Liver (tissue), 9 donors: ENCODE results near the gene CALU. TPM values are rescaled to one million over a fixed set of nuclear protein-coding genes. Genes with fewer than 3 reads are reported as not detected.

Experiments
- DNase-seq: peaks from one replicate; pipeline ENCODE4 v3.0.0-alpha.2; 2017; ENCODE audit warnings: low spot score
- H3K27ac ChIP-seq, 2 donors: one replicate each; pipeline ENCODE4 v1.7.0; 2013; ENCODE audit warnings: inconsistent platforms in 2 of 2, low read length in 2 of 2, control low read depth in 1 of 2, low read depth in 1 of 2, mild to moderate bottlenecking in 1 of 2
- H3K27me3 ChIP-seq, 4 donors: one replicate each; pipeline versions ENCODE4 v1.6.1 to v1.7.0; 2013; ENCODE audit warnings: low read length in 3 of 4, inconsistent platforms in 1 of 4, mild to moderate bottlenecking in 1 of 4, moderate library complexity in 1 of 4; ENCODE audit not compliant: control insufficient read depth in 4 of 4, insufficient read depth in 4 of 4
- H3K36me3 ChIP-seq, 4 donors: one replicate each; pipeline versions ENCODE4 v1.6.1 to v1.7.0; 2013; ENCODE audit warnings: low read length in 3 of 4, mild to moderate bottlenecking in 3 of 4, low read depth in 1 of 4, moderate library complexity in 1 of 4; ENCODE audit not compliant: control insufficient read depth in 4 of 4, insufficient read depth in 3 of 4
- H3K4me1 ChIP-seq, 4 donors: one replicate each; pipeline versions ENCODE4 v1.6.1 to v1.7.0; 2013; ENCODE audit warnings: low read length in 3 of 4, mild to moderate bottlenecking in 3 of 4, moderate library complexity in 1 of 4; ENCODE audit not compliant: control insufficient read depth in 4 of 4, insufficient read depth in 4 of 4
- H3K4me3 ChIP-seq, 3 donors: one replicate each; pipeline versions ENCODE4 v1.6.1 to v1.7.0; 2013; ENCODE audit warnings: low read length in 3 of 3, control low read depth in 1 of 3, low read depth in 1 of 3, mild to moderate bottlenecking in 1 of 3
- H3K9ac ChIP-seq, 2 donors: one replicate each; pipeline ENCODE4 v1.7.0; 2013; ENCODE audit warnings: low read length in 2 of 2, mild to moderate bottlenecking in 2 of 2, moderate library complexity in 2 of 2, control low read depth in 1 of 2, low read depth in 1 of 2
- H3K9me3 ChIP-seq, 4 donors: one replicate each; pipeline versions ENCODE4 v1.6.1 to v1.7.0; 2013; ENCODE audit warnings: low read length in 3 of 4; ENCODE audit not compliant: control insufficient read depth in 4 of 4
- ATF3 ChIP-seq: IDR thresholded peaks from 2 replicates; pipeline ENCODE4 v1.6.1; 2016; ENCODE audit warnings: antibody characterized with exemption
- EGR1 ChIP-seq, 2 donors: IDR thresholded peaks; 2 replicates each; pipeline ENCODE4 v1.6.1; 2016 to 2018; ENCODE audit warnings: antibody characterized with exemption in 2 of 2, low read depth in 2 of 2
- GABPA ChIP-seq, 2 donors: IDR thresholded peaks in 1 of 2; conservative IDR thresholded peaks in 1 of 2; 2 replicates each; pipeline ENCODE4 v1.6.1; 2016; ENCODE audit warnings: antibody characterized with exemption in 2 of 2, mild to moderate bottlenecking in 1 of 2, moderate library complexity in 1 of 2
- HNF4A ChIP-seq, 2 donors: conservative IDR thresholded peaks; 2 replicates each; pipeline ENCODE4 v1.6.1; 2016; ENCODE audit warnings: antibody characterized with exemption in 2 of 2, mild to moderate bottlenecking in 2 of 2
- HNF4G ChIP-seq: IDR thresholded peaks from 2 replicates; pipeline ENCODE4 v1.6.1; 2016; ENCODE audit warnings: antibody characterized with exemption
- MAX ChIP-seq: IDR thresholded peaks from 2 replicates; pipeline ENCODE4 v1.6.1; 2016; ENCODE audit warnings: antibody characterized with exemption
- RAD21 ChIP-seq, 2 donors: IDR thresholded peaks; 2 replicates each; pipeline ENCODE4 v1.6.1; 2016; ENCODE audit warnings: antibody characterized with exemption in 2 of 2, mild to moderate bottlenecking in 2 of 2
- REST ChIP-seq: IDR thresholded peaks from 2 replicates; pipeline ENCODE4 v1.6.1; 2016; ENCODE audit warnings: antibody characterized with exemption, mild to moderate bottlenecking
- TAF1 ChIP-seq: conservative IDR thresholded peaks from 2 replicates; pipeline ENCODE4 v1.6.1; 2016; ENCODE audit warnings: antibody characterized with exemption, mild to moderate bottlenecking
- YY1 ChIP-seq: IDR thresholded peaks from 2 replicates; pipeline ENCODE4 v1.6.1; 2016; ENCODE audit warnings: antibody characterized with exemption, mild to moderate bottlenecking
- ZBTB33 ChIP-seq: IDR thresholded peaks from 2 replicates; pipeline ENCODE4 v1.6.1; 2016; ENCODE audit warnings: antibody characterized with exemption
- WGBS: extraction: QIAGEN DNeasy Blood & Tissue Kit; methylation state at CpG from one replicate; pipeline ENCODE4 v1.1.7; 2013; 5-methylcytosine and 5-hydroxymethylcytosine counted together
- polyA plus RNA-seq, 2 donors: library from polyadenylated mRNA; stranded (reverse) in 1 of 2; unstranded in 1 of 2; fragments of 200-250 nt in 1 of 2; fragments of >200 nt in 1 of 2; fragmentation: Nextera tagmentation in 1 of 2; extraction: Ambion mirVana in 1 of 2; gene quantifications; one replicate each; pipeline versions ENCODE4 v1.2.1 to v1.2.3, GENCODE V29; 2013 to 2015
- total RNA-seq, 2 donors: library from RNA; depleted of rRNA; stranded (reverse); fragments of >200 nt; gene quantifications; one replicate each; pipeline ENCODE4 v1.2.3, GENCODE V29; 2014
- donor health status: healthy.
- donor health status: healthy.
- donor health status: healthy.
- donor health status: healthy.
- donor health status: healthy.

Gene CALU
- total and polyA plus RNA-seq, 4 donors, result 37.1 to 57.9 (median 42.5) TPM

GRCh38 chr7:128743112-128743772 lies 4.1 kb downstream of the CALU start:
- 94% methylated on average over 7 of the region's 7 CpGs for WGBS
- Histone ChIP-seq H3K27me3 (no peaks in the 10 kb centered on the region), H3K9ac (no peak overlapping the region), H3K4me1 (peaks cover 6 to 29% (median 18%) of the 10 kb centered on the region in 4 donors), H3K27ac (no peak overlapping the region), H3K36me3 (peaks cover 0 to 2% (median 0%) of the 10 kb centered on the region in 4 donors), H3K9me3 (no peaks in the 10 kb centered on the region), H3K4me3 (no peak overlapping the region)
- TF ChIP-seq EGR1 (IDR thresholded peaks at IDR 0.05; ENCODE audit: low read depth in 2 of 2) (no peak), RAD21 (IDR thresholded peaks at IDR 0.05) (no peak), ATF3 (no peak), MAX (no peak), ZBTB33 (no peak), TAF1 (no peak), HNF4G (no peak)
- no peak for DNase-seq

GRCh38 chr7:128744366-128744905 lies 5.3 kb downstream of the CALU start:
- Histone ChIP-seq H3K4me1 (peaks cover 6 to 24% (median 16%) of the 10 kb centered on the region in 4 donors), H3K9ac (no peak overlapping the region), H3K4me3 (no peak overlapping the region), H3K36me3 (peaks cover 1 to 11% (median 9%) of the 10 kb centered on the region in 4 donors), H3K27ac (no peak overlapping the region), H3K27me3 (no peaks in the 10 kb centered on the region), H3K9me3 (no peaks in the 10 kb centered on the region)
- WGBS, result 76% methylated on average over 2 of the region's 2 CpGs
- DNase-seq, result no peak
- no peak for TF ChIP-seq GABPA (IDR thresholded peaks at IDR 0.05 in 1 of 2, conservative IDR thresholded peaks at IDR 0.05 in 1 of 2)
- TF ChIP-seq ATF3, result no peak
- no peak for TF ChIP-seq YY1
- no peak for TF ChIP-seq HNF4A (conservative IDR thresholded peaks at IDR 0.05)
- TF ChIP-seq ZBTB33, result no peak
- no peak for TF ChIP-seq REST
- TF ChIP-seq EGR1 (IDR thresholded peaks at IDR 0.05; ENCODE audit: low read depth in 2 of 2), result no peak
- no peak for TF ChIP-seq RAD21 (IDR thresholded peaks at IDR 0.05)
